ENCODE data around the gene DENND11.
"Not testable (repeated sequence)": the region's sequence is repeated elsewhere in the genome, so short reads cannot be mapped to it uniquely, and the experiment has no call there.

Gene DENND11

DNA sequence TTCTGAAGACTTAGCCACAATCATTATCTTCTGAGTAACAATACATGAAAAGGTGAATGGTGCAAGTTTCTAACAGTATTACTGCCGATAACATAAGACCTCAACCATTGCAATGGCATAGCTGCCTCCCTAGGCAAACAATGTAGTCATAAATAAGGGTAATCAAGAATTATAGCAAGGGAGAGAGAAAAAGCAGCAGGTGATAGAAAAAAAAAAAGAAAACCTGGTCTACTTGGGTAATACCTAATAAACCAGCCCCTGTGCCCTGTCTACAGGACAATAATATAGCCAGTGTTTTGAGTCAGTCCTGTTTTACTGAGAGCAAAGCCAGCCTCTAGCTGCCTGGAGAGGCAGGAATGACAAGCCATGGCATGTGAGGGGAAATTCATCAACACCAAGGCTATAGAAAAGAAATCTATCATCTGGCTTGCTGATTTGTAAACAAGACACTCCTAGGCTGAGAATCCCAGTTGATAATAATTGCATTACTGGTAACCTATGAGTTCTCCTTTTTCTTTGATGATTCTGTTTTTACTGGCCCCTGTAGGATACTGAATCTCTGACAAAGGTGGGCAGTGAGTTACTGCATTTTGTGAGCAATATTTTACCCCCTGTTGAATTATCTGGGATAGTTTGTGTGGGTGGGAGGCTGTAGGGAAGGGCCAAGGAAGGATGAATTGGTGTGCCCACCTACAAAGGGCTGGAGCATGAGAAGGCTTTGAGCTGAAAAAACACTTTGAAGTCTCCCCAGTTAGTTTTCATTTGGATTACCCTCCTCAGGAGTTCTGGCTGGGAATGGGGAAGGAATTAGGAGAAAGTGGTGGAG lies 4.5 kb upstream of the DENND11 start:
- DNase-seq (ENCODE audit: low read depth), result no peak

DNA sequence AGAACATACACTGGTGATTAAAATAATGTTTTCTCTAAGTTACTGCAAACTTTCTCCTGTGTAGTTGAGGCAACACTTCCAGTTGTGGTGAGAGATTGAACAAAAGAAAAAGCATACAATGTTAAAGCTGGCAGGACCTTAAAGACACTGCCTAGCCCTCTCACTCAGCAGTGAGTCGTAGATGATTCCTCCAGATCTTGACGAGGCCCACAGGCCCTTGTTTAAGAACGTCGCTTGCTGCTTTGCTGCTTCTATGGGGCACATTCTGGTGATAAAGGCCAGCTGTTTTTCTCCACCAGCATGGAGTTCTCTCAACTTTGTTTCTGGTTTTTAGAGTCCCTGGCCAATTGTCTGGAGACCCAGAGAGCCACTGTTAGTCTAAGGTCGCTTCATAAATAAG lies 2.8 kb upstream of the DENND11 start:
- DNase-seq (ENCODE audit: low read depth), result no peak

DNA sequence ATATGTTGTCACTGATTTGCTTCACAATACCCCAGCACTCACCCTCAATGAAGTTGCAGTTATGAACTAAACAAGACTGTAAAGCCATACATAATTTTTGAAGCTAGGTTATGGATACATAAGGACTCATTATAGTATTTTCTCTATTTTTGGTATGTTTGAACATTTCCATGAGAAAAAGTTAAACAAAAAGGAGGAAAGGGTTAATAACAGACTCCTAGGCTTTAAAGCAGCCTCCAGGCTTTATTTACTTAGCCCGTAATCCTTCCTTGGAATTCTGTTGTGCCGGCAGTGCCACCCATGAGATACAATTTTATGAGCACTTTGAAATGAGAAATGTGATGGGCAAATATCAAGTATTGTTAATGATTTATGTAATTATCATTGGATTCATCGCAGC lies 2.1 kb upstream of the DENND11 start:
- no peak for DNase-seq (ENCODE audit: low read depth)

DNA sequence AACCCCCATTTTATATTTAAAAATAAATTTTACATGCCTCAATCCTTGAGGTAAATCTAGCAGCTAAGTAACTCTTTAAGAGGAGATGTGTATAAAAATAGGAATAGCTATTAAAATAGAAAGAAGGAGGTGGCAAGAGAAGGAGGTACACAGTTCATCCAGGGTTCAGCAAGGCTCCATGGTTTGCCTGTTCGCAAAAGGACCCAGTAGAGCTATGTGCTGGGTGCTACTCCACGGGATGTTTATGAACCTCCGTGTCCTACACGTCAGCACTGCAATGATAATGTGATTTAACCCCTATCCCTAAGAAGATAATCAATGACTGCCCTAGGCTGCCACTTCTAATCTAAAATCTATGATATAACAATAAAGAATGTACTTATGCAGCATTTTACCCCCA lies 926 bp upstream of the DENND11 start:
- no peak for DNase-seq (ENCODE audit: low read depth)

DNA sequence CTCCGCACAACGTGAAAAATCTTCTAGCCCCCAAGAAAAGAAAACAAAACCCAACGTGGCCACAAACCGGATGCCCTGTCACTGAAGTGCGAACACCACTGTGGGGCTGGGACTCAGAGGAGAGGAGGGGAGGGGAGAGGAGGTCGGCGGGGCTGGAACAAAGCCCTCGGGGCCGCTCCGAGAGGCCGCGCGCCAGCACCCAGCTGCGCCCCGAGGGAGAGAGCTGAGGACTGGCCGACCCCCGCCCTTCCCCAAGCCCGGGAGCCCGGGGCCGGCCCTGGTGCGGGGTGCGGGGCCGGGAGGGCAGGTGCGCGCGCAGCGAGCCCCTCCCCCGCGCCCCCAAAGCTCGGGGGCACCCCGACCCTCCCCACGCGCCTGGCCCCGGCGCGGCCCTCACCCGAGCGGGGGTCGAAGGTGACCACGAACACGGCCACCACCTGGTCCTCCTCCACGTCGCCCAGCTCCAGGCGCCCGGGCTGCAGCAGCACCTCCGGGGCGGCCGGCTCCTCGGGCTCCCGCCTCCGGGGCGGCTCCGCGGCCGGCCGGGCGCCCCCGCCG lies 398 bp downstream of the DENND11 start:
- peak; percentile 46 for DNase-seq (ENCODE audit: low read depth)

DNA sequence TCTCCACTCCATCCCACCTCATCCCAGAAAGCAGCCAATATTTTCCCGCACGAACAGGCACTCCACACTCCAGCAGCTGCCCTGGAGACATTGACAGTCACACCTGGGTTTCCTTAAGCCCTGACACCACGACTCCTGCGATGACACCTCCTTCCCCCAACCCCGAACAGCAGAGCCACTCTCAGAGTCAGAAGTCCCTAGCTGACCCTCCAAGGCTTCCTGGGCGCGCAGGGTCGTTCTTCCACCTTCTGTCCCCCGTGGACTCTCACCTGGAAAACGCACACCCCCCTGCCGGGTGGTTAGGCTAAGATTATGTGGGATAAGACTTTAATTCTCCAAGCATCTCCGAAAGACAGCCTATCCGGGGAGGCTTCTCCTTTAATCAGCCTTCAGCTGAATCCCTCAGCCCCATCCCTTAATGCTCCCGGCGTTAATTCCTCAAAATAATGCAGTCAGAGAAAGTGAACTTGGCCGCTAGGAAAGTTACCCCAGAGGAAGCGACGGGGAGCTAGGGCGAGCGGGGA lies 1.1 kb downstream of the DENND11 start:
- no peak for DNase-seq (ENCODE audit: low read depth)

DNA sequence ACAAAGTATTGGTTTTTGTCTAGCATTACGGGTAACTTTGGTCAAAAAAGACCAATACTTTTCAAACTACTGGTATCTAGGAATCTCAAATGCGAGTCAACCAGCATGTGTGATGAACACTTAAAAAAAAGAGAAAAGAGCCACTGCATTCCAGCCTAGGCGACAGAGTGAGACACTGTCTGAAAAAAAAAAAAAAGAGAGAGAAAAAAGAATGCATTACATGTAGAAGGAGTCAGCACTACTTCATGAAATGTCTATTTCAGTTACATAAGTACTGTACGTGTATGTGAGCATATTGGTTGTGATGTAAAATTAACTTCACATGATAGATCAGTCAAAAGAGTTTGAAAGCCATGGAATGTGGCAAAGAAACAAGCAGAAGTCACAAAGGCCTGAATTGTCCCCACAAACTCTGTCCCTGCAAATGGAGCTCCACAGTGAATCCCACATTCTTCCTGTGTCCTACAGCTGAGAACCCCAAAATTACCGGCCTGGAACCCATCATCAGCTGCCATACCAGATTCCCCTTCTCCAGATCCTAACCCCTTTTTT lies 1.6 kb downstream of the DENND11 start:
- no peak for DNase-seq (ENCODE audit: low read depth)

DNA sequence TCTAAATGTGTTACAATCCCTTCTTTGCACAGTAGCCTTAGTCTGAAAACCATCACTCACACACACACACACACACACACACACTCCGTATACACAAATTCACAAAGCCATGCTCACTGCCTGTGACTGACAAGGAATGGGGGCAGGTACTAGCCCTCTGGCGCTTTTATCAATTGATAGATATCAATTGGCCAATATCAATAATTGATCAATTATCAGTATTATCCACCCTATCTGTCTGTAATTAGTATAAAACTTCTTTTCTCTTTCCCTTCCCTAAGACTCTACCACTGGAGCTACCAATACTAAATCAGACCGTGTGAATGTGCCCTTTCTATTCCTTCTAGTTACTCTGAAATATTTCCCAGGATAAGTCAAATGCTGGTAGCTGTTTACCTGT lies 2.1 kb downstream of the DENND11 start:
- DNase-seq (ENCODE audit: low read depth), result no peak

DNA sequence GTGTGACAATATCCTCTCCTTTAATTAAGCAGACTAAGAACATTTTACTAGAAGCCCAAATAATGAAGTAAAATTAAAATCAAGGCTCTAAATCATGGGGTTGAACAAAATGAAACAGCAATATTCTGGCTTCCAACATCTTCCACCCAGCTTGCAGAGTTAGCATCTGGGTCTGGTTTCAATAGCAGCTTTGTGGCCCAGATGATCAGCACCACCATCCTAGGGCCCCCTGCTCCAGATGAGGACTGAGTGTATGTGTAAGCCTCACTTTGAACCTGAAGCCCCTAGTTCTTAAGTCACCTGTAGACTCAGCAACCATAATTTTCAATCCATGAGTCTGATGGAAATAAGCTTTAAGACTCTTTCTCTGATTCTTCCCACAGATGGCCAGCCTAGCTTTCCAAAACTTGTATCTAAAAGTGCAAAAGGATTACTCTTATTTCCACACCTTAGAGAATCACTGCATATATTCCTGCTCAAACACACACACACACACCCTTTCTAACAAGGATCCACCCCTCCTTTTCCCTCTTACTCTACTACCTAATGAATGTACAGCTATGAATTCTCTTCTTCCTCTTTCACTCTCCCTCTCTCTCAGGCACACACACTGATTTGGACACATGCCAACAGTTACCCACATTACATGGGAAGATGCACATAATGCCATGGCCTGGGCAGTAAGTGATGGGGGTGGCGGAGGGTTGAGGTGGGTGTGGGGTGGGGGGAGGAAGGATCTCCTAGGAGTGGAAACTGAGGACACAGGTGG lies 3.5 kb downstream of the DENND11 start:
- no peak for DNase-seq (ENCODE audit: low read depth)

DNA sequence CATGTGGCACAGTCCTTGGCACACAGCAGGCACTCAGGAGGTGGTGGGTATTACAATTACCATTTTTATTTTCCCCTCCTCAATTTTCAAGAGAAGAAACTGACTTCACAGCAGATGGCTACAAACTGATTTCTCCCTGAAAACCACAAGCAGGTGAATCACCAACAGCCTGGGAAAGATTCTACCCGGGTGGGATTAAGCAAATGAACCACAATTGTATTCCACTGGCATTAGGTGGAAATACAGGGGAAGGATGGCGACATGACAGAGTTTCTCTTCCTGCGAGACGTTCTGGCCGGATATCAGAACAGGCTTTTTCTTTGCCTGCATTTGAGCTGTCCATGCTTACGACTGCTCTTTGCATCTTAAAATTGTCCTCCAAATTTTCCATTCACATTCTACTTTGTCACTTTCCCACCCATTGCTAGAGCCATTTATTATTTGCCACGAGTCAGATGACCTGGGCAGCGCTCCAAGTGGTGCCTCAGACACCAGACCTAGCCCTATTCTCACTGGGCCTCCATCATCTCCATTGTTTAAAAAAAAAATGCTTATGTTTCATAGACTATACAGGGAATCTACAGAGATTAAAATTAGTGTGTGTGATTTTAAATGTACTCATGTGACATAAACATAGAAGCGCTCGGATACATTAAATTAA lies 4.6 kb downstream of the DENND11 start:
- no peak for DNase-seq (ENCODE audit: low read depth)

DNA sequence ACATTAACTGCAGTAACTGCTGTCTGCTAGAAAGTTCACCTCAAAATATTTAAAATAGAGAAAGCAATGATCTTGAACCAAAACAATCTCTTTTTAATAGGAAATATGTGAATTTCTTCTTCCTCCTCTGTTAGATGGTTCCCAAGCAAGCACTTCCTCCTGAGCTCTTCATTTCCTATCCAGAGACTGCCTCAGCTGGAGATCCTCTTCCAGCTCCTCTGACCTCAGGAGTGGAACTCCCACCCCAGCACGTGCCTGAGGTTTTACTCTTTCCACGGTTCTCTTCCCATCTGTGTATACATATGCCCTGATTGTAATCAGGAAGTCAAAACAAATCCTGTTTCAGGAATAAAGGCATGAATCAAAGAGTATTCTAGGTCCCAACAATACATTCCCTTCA lies 5.6 kb downstream of the DENND11 start:
- DNase-seq (ENCODE audit: low read depth), result no peak

DNA sequence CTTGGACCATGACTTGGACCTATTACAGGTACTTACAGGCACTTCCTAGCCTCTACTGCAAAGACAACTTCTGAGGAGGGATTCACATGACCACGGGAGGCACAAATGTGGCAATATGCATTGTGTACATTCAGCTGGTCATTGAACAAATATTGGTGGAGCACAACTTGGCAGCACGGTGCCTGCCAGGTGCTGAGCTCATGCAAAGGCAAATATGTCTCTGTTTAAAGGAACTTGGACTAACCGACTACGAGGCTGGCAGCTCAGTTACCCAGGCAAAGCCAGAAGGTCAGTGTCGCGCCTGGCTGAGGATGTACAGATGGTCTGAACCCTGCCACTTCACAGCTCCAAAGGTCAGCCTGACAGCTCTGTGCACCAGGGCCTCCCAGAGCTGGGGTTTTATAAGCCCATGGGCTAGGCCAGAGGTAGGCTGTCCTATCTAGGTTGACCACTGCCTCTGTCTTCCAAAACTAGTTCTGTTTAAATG lies 6.1 kb downstream of the DENND11 start:
- DNase-seq (ENCODE audit: low read depth), result no peak

DNA sequence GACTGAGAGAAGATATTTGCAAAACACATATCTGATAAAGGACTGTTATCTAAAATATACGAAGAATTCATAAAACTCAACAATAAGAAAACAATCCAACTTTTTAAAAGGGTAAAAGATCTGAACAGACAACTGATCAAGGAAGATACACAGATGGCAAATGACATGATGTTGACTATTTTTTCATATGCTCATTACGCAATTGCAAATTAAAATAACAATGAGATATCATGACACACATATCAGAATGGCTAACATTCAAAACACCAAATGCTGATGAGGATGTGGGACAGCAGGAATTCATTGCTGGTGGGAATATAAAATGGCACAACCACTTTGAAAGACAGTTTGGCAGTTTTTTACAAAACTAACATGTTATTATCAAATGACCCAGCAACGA lies 8.9 kb downstream of the DENND11 start:
- no peak for DNase-seq (ENCODE audit: low read depth)

DNA sequence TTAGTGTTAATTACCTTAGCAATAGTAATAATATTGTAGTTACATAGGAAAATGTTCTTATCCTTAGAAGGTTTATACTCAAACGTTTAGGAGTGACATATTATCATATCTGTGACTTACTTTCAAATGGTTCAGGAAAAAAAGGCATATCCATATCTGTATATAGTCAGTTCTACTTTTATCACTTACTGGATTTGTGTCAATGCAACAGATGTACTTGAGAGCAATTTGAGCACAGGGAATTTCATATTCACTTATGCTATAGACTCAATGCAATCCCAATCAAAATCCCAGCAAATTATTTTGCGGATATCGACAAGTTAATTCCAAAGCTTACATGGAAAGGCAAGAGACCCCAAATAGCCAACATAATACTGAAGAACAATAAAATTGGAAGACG lies 10.0 kb downstream of the DENND11 start:
- no peak for DNase-seq (ENCODE audit: low read depth)

DNA sequence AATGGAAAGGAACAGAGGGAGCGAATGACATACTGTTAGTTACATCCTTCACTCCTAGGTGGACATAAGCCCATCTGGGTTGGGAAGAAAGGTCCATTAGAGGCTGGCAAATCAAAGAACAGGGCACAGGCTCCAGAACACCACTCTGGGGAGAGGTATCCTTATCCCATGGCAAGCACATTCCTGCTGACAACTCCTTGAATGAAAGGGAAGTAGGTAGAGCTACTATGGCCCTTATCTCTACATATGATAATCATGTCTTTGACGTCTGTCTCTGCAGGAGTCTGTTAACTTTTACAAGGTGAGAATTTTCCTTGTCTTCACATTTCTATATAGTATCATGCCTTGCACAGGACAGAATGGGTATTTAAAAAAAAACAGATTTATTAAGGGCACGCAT lies 10.4 kb downstream of the DENND11 start:
- no peak for DNase-seq (ENCODE audit: low read depth)

DNA sequence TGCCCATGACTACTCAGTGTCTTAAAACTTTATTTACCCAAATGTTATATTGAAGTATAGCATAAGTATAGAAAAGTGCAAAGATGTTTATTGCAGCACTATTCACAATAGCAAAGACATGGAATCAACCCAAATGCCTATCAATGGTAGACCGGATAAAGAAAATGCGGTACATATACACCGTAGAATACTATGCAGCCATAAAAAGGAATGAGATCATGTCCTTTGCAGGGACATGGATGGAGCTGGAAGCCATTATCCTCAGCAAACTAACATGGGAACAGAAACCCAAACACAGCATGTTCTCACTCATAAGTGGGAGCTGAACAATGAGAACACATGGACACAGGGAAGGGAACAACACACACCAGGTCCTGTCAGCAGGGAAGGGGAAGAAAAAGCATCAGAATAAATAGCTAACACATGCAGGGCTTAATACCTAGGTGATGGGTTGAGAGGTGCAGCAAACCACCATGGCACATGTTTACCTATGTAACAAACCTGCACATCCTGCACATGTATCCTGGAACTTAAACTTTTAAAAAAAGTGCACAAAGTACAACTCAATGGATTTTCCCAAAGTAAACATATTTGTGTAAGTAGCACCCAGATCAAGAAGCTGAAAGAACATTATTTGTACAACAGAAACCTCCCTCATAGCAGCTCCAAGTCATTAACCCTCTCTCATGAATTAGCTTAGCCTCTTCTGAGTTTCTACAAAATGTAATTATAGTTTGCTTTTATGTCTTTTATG lies 12.7 kb downstream of the DENND11 start:
- not testable (repeated sequence) for DNase-seq (ENCODE audit: low read depth)

DNA sequence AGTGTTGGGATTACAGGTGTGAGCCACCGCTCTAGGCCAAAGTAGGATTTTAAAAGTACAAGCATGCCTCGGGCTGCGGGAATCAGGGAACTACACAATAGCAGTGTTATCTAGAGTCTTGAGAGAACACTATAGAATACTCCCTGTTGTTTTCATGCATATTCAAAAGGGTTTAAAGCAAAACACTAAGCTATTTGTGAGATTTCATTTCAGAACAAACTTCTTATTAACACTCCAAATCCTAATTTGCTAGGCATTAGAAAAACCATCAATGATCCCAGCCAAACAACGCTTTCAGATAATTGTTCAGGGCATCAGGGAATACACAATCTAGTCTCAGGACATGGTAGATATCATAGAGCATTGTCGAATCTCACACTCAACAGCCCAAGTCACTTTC lies 13.9 kb downstream of the DENND11 start:
- no peak for DNase-seq (ENCODE audit: low read depth)

DNA sequence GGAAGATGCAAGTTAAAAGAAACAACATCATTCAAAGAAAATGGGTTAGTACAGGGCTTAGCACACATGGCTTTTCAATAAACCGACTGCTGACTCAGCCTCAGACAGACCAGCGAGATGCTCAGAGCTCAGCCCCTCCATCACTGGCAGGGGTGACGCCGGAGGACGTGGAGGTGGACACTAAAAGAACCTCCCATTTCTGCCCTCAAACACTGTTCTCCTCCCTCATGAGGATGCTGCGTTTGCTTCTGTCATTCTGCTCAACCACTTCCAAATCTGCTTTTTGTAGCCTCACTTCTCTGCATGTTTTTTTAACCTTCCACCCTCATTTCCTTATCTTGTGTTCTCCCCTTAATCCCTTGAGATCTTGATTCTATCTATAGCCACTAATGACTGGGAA lies 15.3 kb downstream of the DENND11 start:
- no peak for DNase-seq (ENCODE audit: low read depth)

DNA sequence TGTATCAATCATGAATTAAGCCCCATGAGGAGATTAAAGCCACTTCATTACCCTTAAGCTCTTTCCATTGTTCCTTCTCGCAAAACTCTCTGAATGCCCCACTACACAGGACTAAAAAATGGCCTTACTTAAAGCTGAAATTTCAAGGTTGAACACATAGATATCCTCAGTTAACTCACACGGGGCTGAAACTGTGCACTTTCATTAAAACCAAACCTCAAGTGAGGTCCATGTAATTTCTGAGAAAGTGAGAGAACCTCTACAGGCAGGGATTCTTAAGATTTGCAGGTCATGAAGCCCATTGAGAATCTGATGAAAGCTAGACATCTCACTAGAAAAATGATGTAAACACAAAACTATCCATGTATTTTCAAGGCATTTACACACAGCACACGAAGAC lies 15.9 kb downstream of the DENND11 start:
- DNase-seq (ENCODE audit: low read depth), result no peak

DNA sequence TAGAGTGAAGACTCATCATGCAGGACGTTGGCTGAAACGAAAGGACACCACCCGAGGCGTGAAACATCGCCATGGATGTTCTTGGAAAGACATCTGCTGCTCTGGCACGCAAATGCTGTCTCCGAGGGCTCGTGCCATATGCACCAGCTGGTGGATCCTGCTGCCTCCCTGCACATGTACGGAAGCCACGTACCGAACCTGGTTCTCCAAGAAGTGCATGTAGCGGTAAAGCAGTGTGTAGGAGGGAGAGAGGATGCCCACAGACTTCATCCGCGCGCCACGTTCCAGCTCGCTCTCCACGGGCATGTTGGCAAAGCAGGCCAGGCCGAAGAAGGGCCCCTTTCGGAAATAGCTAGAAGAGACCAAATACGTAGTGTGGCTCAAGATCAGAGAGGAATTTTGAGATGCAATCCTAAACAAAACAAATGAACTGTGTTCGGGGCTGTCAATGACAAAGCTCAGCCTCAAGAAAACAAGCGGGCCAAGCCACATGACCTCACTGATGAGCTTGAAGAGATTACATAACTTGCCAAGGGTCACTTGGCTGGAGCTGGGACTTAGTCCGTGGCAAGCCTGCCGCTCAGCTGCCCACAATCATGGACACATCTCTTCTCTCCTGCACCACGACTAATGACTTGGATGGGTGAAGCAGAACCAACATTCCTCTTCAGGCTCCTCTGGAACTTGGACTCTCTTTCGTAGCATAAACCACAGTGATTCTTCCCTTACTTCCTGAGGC lies 16.5 kb downstream of the DENND11 start:
- DNase-seq (ENCODE audit: low read depth), result no peak

DNA sequence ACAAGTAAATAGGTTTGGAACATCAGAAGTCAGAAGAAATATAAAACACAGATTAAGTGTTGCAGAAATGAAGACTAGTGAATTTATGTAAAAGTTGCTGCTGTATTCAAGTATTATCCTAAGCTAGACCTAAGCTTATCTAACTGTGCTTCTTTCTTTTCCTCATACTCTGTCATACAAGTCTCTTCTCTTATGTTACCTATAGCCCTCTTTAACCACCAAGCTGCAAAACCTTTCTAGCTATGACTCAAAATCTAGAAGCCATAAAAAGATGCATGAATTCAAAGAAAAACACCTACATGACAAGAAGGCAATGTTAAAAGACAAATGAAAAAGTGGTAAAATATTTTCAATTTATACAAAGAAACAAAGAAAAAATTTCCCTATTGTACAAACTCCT lies 23.0 kb downstream of the DENND11 start:
- DNase-seq (ENCODE audit: low read depth), result no peak
